Medulla oblongata (tissue), 1 donor: ENCODE measurements around the gene NWD2.

Experiments used
- DNase-seq: peaks from one replicate; pipeline ENCODE4 v3.0.0-alpha.2; 2015; ENCODE audit errors: extremely low spot score

NWD2 gene

DNA sequence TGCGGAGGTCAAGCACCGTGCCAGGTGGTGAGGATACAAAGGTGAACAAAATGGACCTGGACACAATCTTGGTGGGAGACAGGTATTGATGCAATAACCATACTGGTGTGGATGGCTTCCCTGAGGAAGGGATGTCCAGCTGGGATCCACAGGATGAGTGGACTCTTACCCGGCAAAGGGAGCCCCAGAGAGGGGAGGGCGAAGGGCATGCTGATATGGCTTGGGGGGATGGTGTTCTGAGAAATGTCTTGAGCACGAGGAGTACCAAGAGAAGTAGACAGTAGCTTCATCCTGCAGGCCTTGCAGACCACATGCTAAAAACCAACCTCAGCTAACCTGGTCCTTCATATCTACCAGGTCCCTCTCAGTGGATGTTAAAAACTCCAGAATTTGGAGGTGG, 220.8 kb downstream of the NWD2 start:
- no peak for DNase-seq

DNA sequence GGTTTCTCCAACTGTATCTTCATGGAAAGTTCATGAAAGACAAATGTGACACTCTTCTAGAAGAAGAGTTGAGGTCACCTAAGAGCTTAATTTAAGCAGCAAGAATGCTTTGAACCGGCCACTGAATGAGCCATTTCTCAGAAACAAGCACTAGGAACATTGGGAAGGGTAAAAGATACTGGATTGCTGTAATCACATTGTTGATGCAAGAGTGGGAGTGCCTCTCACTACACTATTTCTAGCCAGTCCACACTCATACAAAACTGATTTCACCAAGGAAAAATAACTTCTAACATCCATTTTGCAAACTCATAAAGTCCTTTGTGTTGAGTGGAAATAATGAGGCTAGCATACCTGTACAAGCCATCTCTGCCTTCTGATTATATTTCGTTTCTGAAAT, 221.3 kb downstream of the NWD2 start:
- DNase-seq: no peak

DNA sequence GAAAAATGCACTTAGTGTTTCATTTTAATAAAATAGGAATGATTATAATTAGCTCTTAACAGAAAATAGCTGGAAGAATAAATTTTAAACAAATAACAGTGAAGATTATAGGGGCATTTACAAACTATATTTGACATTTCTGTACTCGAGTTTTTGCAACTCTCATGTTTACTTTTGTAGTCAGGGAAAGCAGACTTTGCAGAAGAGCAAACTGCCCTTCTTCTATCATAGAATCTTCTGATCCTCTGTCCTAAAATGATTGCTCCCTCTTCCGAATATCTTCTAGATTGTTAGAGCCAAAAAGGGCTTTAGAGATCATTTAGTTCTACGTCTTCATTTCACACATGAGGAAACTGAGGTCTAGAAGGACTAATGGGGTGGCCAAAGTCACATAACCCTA, 222.7 kb downstream of the NWD2 start:
- DNase-seq: no peak

DNA sequence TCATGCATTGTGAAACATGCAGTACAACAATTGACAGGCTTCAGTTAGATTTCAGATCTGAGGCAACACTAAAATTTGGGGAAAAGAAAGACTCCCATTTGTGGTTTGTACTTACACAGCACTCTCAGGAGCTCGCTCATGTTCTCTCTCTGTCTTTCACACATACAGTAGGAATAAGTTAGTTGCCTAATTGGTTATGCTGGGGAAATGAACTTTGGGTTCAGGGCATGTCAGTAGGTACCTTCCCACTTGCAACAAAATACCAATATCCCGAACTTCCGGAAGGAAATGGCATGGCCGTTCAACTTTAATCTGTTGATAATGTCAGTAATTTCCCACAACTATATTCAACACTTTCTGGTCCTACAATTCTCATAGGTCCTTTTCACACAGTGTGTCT, 223.3 kb downstream of the NWD2 start:
- no peak for DNase-seq

DNA sequence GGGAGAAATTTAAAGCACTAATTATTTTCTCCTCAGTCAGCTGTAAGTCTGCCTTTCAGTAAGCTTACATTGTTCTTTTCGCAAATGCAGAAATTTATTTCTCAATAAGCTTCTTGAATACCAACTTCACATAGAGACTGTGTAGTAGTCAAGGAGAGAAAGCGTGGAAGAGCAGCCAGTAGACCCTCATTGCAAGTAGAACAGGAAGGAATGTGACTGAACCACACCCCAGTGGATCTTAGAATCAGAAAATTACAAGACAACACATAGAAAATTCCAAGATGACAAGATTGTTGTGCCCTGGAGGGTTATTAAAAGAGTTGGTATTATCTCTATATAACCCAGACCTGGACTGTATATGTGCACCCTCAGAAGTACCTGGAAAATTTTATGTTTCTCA, 224.7 kb downstream of the NWD2 start:
- no peak for DNase-seq

DNA sequence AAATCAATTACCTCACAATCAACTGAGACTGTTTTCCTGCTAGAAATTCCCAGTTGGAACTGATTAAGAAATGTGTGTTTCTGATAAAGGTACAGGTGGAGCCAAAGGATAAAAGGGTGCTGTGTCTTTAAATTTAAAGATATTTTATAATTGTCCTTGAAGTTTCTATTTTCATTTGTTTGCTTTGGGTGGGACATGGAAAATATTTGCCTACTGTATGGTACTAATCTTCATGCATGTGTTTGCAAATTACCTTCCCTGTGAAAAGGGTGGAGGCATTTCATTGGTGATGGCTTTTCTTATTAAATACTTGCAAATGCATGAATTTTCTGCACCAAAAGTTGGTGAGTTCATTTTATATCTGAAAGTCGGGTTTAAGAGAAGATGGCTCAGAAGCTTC, 225.7 kb downstream of the NWD2 start:
- DNase-seq: no peak

DNA sequence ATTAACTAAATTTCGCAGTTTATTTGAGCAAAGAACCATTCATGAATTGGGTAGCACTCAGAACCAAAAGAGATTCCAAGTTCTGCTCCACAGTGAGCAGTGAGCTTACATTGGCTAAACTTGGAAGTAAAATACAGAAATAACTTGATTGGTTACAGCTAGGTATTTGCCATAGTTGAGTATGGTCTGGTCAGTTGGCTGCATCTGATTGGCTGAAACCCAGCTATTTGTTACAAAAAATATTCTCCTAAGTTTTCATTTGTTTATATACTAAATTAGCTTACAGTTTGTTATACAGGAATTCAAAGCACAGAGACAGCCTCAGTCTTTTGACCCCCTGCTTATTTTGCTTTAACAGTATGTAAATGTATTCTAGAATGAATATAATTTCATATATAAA, 226.6 kb downstream of the NWD2 start:
- DNase-seq: no peak

DNA sequence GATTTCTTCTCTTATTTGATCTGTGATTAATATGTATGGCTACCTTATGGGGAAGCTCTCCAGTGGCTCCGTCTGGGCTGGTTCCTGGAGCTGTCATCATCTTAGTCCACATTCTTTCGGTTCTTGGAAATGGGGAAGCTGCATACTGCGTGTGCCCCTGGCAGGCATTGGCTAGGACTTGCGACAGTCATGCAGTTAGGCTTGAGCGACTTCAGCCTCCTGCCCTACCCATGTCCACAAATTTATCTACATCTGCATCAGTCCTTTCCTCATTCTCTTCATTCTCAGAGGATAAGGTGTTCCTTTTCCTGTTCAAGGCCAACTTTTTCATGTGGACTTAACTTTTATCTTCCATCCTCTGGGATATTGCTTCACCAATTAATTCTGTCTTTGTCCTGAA, 227.4 kb downstream of the NWD2 start:
- peak; percentile 32 for DNase-seq

DNA sequence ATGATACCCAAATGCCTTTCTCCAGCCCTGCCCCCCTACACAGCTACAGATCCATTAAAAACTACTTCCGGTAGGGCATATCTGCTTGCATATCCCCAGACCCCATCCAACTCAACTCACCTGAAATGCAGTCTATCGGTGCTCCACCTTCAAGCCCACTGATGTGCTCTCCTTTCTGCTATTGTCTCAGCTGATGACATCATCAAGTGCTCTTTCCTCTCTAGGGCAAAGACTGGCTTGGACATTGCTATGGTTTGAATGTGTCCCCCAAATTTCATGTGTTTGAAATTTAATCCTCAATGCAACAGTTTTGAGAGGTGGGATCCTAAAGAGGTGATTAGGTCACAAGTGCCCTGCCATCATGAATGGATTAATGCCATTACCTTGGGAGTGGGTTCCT, 229.3 kb downstream of the NWD2 start:
- no peak for DNase-seq

DNA sequence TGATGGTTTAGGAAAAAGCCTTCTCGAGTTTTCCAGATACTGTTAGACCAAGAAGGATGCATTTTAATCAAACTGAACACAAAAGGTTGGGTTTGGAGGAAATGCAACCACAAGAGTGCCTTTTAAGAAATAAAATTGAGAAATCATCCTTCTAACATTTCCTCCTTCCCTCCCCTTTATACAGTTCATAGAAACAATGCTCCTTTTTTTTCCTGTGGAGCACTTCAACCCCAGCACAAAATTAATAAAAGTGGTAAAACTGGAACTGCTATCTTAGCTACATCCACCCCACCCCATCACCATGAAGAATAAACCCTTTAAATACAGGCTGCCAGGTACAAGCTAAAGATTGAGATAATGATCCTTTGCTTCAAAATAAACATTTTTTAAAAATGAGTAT, 230.5 kb downstream of the NWD2 start:
- no peak for DNase-seq

DNA sequence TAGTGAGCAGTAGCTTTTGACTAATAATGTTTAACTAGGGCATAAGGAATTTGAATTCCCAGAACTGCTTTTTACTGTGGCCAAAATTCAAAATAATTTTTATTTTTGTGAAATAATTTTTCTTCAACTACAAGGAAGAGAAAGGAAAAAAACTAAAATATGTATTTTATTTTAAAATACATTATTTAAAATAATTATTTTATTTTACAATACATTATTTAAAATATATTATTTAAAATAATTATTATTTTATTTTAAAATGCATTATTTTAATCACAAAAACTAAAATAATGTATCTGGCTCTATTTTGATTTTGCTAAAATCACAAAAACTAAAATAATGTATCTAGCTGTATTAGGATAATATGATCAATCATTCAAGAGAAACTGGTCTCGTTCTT, 231.2 kb downstream of the NWD2 start:
- DNase-seq: no peak

DNA sequence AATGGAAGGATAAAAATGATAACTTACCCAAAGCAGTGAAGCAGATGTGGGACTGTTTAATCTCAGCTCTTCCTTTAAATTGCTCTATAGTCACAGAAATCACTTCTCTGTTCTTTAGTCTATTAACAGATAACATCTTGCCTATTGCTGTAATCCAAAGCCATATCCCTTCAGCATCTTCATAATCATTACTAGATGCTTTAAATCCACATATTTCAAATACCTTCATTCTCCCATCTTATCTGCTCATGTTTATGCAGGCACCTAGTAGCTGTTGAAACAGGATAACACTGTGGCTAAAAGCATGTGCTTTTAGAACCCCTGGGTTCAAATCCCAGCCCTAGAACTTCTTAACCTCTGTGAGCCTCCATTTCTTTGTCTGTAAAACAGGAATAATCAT, 231.7 kb downstream of the NWD2 start:
- DNase-seq: no peak

DNA sequence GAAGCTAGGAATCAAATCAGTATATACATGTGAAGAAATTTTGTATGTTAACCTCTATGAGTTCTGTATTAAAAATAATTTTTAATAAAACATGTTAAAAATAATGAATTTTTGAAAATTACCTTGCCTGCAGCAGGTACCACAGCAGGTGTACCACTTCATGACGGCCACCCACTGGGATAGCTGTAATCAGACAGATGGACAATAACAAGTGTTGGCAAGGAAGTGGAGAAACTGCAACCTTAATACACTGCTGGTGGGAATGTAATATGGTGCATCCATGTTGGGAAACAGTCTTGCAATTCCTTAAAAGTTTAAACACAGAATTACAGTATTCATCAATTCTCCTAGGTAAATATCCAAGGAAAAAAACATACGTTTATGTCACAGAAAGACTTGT, 232.1 kb downstream of the NWD2 start:
- DNase-seq: no peak

DNA sequence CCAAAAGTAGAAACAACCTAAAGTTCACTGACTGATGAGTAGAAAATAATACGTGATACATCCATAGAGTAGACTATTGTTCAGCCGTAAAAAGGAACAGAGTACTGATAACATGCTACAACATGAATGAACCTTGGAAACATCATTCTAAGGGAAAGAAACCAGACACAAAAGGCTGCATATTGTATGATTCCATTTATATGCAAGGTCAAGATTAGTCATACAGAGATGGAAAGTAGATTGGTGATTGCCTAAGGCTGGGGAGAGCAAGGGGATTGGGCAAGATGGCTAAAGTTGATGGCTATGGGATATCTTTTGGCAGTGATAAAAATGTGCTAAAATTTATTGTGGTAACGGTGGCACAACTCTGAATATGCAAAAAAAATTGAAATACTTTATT, 232.6 kb downstream of the NWD2 start:
- no peak for DNase-seq

DNA sequence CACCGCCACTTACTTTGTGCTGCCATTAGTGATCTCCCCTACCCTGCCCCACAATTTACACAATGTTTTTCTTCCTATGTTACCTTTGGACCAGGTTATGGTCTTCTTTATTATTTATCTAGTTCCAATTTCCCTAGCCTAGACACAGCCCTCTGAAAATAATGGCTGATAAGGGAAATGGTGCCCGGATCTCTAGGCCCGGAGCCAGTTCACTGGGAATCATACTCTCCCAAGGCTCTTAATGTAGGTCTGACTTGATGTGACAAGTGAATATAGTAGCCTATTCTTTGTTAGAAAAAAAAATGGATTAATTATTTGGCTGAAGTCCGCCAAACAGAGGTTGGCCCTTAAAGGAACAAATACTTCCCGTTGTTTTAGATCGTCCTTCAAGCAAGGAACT, 233.6 kb downstream of the NWD2 start:
- no peak for DNase-seq

DNA sequence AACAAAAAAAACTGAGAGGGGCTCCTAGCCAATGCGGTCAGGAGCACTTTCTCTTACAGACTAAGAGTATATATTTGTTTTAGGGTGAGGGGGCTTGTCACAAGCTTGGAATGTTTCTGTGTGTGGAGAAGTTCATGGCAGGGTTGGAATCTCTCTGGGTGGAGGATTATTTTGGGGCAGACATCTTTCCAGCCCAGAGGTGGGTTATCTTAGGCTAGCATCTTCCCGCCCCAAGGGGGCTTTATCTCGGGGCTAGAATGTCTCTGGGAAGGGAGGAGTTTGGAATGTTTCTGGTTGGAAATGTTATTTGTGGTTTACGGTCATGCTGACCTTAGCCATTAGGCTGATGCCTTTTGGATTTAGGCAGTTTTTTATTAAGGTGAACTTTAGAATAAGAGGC, 236.0 kb downstream of the NWD2 start:
- no peak for DNase-seq

DNA sequence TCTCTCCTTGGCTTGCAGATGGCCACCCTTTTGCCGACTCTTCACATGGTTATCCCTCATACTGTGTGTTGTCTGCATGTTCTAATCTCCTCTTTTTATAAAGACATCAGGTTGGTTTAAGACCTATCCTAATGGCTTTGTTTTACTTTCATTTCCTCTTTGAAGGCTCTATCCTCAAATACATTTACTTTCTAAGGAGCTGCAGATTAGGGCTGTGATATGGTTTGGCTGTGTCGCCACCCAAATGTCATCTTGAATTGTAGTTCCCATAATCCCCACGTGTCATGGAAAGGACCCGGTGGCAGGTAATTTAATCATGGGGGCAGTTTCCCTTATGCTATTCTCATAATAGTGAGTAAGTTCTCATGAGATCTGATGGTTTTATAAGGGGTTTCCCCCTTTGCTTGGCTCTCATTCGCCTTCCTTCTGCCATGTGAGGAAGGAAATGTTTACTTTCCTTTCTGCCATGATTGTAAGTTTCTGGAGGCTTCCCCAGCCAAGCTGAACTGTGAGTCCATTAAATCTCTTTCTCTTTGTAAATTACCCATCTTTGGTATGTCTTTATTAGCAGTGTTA, 237.1 kb downstream of the NWD2 start:
- no peak for DNase-seq

DNA sequence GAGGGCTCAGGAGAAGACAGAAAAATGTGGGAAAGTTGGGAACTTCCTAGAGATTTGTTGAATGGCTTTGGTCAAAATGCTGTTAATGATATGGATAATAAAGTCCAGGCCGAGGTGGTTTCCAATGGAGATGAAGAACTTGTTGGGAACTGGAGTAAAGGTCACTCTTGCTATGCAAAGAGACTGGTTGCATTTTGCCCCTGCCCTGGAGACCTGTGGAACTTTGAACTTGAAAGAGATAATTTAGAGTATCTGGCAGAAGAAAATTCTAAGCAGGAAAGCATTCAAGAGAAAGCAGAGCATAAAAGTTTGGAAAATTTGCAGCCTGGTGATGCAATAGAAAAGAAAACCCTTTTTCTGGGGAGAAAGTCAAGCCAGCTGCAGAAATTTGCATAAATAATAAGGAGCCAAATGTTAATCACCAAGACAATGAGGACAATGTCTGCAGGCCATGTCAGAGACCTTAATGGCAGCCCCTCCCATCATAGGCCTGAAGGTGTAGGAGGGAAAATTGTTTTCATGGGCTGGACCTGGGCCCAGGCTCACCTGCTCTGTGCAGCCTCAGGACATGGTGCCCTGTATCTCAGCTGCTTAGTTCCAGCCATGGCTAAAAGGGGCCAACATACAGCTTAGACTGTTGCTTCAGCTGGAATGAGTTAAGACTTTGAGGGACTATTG, 237.8 kb downstream of the NWD2 start:
- DNase-seq: no peak

DNA sequence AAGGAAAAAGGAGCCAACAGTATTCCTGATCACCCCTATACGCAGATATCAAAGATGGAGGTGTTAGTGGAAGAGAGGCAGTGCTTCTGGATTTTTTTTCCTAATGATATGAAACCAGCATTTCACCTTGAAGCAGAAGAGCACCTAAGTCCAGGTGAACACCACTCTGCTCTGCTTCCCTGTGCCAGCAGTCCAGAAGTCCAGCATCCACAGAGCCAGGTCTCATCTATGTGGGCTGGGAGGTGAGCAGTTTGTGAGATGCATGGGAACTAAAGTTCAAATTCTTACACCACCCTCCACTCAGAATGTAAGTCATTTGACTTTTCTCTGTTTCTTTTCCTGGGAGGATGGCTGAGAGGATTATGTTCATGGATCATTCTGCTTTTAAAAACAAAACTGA, 239.1 kb downstream of the NWD2 start:
- DNase-seq: no peak

DNA sequence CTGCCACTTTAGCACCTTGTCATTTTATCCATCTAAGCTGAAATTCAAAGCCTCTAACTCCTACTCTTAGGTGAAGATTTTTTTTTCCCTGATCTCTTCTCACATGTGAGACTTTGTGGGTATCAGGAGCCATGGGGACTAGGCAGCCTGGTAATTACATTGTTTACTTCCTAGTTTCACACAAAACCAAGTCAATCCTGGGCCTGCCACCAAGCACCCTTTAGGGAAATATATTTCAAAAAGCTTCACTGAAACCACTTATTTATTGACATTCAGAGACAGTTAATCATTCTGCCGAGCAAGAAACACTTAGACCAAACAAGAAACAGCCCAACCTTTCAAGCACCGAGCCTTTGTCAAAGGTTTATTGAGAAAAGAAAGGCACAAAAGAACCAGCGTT, 241.6 kb downstream of the NWD2 start:
- DNase-seq: no peak

DNA sequence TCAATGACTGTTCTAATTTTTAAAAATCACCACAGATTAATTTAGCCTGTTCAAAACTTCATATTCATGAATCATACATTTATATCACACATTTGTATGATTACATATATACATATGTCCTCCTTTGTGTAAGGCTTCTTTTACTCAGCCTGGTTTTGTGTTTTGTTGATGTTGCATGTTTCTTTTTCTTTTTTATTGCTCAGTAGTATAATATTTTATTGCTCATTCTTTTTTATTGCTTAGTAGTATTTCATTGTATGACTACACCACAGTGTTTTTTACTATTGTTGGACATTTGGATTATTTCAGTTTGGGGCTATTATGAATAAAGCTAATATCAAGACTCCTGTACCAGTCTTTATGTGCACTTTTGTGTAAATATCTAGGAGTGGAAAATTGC, 243.1 kb downstream of the NWD2 start:
- DNase-seq: no peak

DNA sequence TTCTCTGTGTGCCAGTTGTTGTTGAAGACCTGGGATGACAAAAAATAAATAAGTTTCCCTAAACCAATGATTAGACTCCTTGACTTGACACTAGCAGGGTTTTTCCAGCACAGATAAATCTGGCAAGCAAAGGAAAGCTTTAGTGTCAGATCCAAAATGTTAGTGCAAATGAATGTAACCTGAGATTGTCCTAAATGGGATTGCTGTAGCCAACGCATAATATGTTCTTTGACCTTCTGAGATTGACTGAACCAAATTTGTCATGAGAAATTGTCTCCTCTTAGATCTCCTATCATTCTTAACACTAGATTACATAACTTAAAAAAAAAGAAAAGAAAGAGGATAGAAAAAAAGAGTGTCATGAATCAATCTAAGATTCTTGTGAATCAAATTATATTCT, 245.2 kb downstream of the NWD2 start:
- no peak for DNase-seq

DNA sequence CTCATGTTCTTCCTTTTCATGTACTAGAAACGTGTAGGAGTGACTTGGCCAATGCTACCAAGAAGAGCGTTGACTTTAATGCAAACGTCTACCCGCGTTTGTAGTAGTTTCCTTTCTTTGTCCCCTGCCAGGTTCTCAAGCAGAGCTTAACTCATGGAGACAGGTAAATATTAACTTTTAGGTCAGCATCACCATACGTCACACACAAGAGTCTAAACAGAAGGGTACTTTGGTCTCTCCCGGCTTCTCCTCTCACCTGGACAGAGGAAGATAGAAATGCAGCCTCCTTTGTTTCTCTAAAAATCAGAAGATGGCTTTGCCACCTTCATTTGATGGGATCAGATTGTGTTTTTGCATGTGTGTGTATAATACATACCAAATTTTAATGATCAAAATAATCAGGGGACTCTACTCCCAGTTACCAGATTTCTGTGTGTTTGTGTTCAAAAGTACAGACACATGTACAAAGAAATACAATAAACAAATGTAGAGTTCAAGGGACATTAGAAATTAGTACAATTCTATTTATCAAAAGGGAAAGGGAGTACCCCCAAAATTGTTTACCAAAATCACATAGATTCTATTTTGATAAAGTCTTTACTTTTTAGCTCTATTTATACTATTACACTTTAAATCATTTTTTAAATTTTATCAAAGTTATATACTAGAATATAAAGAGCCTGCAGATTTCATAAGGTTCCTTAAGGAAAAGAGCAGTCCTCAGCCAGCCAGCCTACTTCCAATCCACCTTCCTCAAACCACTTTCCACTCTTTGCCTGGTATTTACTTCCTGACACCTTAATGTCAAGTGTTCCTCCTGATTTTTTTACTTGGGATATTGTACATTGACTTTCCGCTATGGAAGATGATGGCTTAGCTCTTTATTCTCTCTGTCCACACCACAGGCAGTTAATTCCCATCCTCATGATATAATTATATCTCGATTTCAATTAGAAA, 246.1 kb downstream of the NWD2 start:
- DNase-seq: no peak
